Mesothelial cell of epicardium (in vitro differentiated cells): ENCODE data around the gene CIB4. TPM values are rescaled to one million over a fixed set of nuclear protein-coding genes. Genes with fewer than 3 reads are reported as not detected.

Experiments
- DNase-seq, 2 experiments: peaks; one replicate each; pipeline ENCODE4 v3.0.0; 2021; ENCODE audit warnings: low spot score in 2 of 2; ENCODE audit not compliant: unreplicated experiment in 2 of 2
- H3K27ac Mint-ChIP-seq: 2 replicates; pipeline ENCODE4 v1.8.0; 2021; ENCODE audit warnings: mixed read lengths
- H3K27me3 Mint-ChIP-seq: 2 replicates; pipeline ENCODE4 v1.8.0; 2021; ENCODE audit warnings: low read depth, mixed read lengths
- H3K36me3 Mint-ChIP-seq: 2 replicates; pipeline ENCODE4 v1.8.0; 2021; ENCODE audit warnings: mixed read lengths
- H3K4me1 Mint-ChIP-seq: 2 replicates; pipeline ENCODE4 v1.8.0; 2021; ENCODE audit warnings: mixed read lengths
- H3K4me3 Mint-ChIP-seq: 2 replicates; pipeline ENCODE4 v1.8.0; 2021; ENCODE audit warnings: mild to moderate bottlenecking, moderate library complexity, mixed read lengths
- H3K9me3 Mint-ChIP-seq: 2 replicates; pipeline ENCODE4 v1.8.0; 2021; ENCODE audit warnings: mixed read lengths
- total RNA-seq: library from RNA; stranded (reverse); gene quantifications from 3 replicates; pipeline ENCODE4 v1.2.1, GENCODE V29; 2021
- TF ChIP-seq, protein P1 (sequence below): fragments of 200-600 bp; sonication (generic); IDR thresholded peaks from one replicate; pipeline ENCODE4 v1.5.0; 2021; ENCODE audit warnings: antibody characterized with exemption; ENCODE audit not compliant: unreplicated experiment

Gene CIB4
- total RNA-seq, 1 donor from 2014 or later, result not detected

DNA sequence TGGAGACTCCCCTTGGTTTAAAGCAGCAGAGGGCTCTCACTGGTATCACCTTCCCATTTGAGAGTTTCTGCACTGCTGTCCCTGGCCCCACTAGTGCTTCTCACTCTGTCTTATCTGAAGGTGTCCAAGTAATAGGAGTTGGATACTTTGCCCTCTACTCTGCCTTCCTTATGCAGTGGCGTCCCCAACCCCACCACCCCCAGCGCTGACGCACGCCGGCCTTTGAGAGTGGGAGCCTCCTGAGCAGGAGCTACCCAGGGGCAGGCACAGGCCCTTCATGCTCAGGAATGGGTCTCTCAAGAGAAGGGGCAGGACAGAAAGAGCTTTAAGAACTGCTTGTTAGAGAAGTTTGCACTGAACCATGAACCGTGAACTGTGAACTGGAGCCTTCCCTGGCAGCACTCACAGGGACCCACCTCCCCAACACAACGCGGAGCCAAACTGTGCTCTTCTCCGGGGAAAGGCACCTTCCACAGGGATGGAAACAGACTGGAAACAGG is 3.3 kb downstream of the CIB4 start:
- Mint-ChIP-seq H3K27ac (no peak overlapping the region), H3K27me3 (no peaks in the 10 kb centered on the region), H3K9me3 (no peaks in the 10 kb centered on the region), H3K36me3 (no peaks in the 10 kb centered on the region), H3K4me1 (peaks cover 32% of the 10 kb centered on the region), H3K4me3 (no peak overlapping the region)
- no peak for DNase-seq
- TF ChIP-seq, protein P1, sequence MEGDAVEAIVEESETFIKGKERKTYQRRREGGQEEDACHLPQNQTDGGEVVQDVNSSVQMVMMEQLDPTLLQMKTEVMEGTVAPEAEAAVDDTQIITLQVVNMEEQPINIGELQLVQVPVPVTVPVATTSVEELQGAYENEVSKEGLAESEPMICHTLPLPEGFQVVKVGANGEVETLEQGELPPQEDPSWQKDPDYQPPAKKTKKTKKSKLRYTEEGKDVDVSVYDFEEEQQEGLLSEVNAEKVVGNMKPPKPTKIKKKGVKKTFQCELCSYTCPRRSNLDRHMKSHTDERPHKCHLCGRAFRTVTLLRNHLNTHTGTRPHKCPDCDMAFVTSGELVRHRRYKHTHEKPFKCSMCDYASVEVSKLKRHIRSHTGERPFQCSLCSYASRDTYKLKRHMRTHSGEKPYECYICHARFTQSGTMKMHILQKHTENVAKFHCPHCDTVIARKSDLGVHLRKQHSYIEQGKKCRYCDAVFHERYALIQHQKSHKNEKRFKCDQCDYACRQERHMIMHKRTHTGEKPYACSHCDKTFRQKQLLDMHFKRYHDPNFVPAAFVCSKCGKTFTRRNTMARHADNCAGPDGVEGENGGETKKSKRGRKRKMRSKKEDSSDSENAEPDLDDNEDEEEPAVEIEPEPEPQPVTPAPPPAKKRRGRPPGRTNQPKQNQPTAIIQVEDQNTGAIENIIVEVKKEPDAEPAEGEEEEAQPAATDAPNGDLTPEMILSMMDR, result no peak

DNA sequence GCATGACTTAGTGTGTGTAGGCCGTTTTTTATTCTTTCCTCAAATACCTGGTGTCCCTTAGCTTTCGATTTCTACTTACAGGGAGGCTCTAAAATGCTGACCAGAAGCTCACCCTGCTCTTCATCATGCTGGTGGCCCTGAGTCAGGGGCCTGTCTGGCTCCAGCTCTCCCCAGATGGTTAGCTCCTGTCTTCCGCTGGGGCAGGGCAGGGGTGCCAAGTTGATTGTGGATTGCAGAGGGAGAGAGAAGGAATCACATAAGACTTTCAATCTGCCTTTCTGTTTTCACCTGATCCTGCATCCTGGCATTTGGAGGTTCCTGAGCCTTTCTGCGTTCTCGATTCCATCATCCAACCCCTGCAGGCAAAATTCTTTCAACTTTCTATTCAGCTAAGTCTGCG is 4.2 kb downstream of the CIB4 start:
- no peak for DNase-seq
- TF ChIP-seq, protein P1, result no peak
- H3K4me3 Mint-ChIP-seq, result no peak overlapping the region
- no peaks in the 10 kb centered on the region for H3K9me3 Mint-ChIP-seq
- H3K36me3 Mint-ChIP-seq, result no peaks in the 10 kb centered on the region
- no peaks in the 10 kb centered on the region for H3K27me3 Mint-ChIP-seq
- H3K27ac Mint-ChIP-seq, result no peak overlapping the region
- H3K4me1 Mint-ChIP-seq, result peaks cover 39% of the 10 kb centered on the region

DNA sequence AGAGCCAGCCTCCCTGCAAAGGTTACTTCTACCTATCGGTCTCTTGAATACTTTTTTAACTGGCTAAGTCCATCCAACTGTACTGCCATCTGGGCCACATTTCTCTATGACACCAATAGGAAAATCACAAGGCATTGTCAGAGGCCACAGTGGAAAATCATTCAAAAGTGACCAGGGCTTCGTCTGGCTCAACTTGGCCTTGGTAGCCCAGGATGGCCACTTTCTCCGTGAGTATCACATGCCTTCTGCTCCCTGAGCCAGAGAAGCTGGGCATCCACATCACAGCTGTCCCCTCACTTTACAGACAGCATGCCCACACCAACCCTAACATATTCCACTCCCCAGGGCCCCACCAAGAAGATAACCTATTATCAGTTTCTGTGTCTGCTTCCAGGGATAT is 5.8 kb downstream of the CIB4 start:
- Mint-ChIP-seq H3K4me3 (no peak overlapping the region), H3K27me3 (no peaks in the 10 kb centered on the region), H3K4me1 (peaks cover 41% of the 10 kb centered on the region), H3K36me3 (no peaks in the 10 kb centered on the region), H3K27ac (no peak overlapping the region), H3K9me3 (no peaks in the 10 kb centered on the region)
- no peak for DNase-seq
- TF ChIP-seq, protein P1, result no peak

DNA sequence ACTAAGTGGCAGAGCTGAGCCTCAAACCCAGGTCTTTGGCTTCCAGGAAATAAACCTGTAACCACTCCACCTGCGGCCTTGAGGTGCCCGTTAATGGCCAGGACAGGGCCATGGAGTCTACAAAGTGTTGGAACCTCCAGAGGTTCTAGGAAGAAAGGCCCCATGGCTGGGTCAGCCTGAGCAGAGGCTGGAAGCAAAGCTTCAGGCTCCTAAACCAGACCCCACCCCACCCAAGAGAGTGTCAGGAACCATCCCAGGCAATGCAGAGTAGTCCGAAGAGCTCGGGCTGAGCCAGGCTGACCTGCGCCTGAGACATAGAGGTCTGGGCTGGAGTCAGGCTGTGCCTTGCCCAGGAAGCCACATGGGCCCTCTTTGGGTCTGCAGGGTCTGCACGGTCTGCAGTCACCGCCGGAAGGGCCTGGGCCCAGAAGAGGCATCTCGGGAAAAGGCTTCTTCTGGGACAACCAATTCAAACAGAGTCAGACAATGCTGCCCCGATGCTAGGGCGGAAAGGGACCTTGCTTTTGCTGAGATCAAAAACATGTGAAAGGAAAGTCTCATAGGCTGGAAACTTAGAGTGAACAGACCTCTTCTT is 6.4 kb downstream of the CIB4 start:
- Mint-ChIP-seq H3K27me3 (no peaks in the 10 kb centered on the region), H3K4me1 (peaks cover 36% of the 10 kb centered on the region), H3K9me3 (no peaks in the 10 kb centered on the region), H3K4me3 (no peak overlapping the region), H3K36me3 (no peaks in the 10 kb centered on the region), H3K27ac (no peak overlapping the region)
- DNase-seq, result no peak
- TF ChIP-seq, protein P1, result no peak

DNA sequence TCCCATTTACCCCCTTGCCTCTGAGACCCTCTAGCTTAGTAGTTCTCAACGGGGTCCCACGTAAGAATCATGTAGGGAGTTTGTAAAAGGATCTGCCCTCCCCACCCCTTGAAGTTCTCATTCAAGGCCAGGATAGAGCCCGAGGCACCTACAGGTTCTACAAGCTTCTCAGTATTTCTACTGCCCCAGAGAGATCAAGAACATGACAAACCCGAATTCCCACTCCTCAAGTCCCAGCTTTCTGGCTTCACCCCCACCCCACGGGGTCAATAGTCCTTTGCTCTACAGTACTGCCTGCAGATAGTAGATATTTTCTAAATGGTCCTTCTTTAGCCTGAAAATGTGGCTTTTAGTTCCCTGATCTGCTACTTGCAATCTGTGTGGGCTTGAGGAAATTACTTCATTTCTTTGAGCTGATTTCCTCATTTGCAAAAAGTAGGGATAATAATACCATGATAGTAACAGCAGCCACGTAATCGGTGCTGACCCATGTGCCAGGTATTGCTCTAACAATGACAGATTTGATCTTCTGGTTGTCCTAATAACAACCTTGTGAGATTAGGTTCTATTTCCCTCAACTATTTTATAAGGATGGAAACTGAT is 7.1 kb downstream of the CIB4 start:
- no peaks in the 10 kb centered on the region for H3K9me3 Mint-ChIP-seq
- H3K4me3 Mint-ChIP-seq, result no peak overlapping the region
- TF ChIP-seq, protein P1, result no peak
- no peak overlapping the region for H3K27ac Mint-ChIP-seq
- H3K4me1 Mint-ChIP-seq, result peaks cover 33% of the 10 kb centered on the region
- no peak for DNase-seq
- H3K36me3 Mint-ChIP-seq, result no peaks in the 10 kb centered on the region
- H3K27me3 Mint-ChIP-seq, result no peaks in the 10 kb centered on the region
